Gastrocnemius medialis (tissue), 4 donors: ENCODE results near the gene SGTA.
"Not testable (repeated sequence)": the region's sequence is repeated elsewhere in the genome, so short reads cannot be mapped to it uniquely, and the experiment has no call there.

Source experiments
- POLR2A ChIP-seq, 2 donors: fragments of 450-650 bp; IDR thresholded peaks; one replicate each; pipeline ENCODE4 v1.6.1; 2017; ENCODE audit warnings: antibody characterized with exemption in 2 of 2, mild to moderate bottlenecking in 2 of 2, moderate library complexity in 2 of 2
- TF ChIP-seq, protein P1 (sequence below), 5 experiments: fragments of 450-650 bp in 3 of 5; fragments of 200-600 bp in 2 of 5; sonication (generic) in 2 of 5; IDR thresholded peaks in 4 of 5; conservative IDR thresholded peaks in 1 of 5; 1 replicate in 4 of 5; 2 replicates in 1 of 5; pipeline ENCODE4 v1.5.1; 2016 to 2019; ENCODE audit warnings: antibody characterized with exemption in 5 of 5, mild to moderate bottlenecking in 3 of 5, moderate library complexity in 3 of 5

DNA sequence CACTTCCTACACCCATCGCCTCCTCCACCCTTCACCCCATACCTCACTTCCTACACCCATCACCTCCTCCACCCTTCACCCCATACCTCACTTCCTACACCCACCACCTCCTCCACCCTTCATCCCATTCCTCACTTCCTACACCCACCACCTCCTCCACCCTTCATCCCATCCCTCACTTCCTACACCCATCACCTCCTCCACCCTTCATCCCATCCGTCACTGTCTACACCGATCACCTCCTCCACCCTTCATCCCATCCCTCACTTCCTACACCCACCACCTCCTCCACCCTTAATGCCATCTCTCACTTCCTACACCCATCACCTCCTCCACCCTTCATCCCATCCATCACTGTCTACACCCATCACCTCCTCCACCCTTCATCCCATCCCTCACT is 69.9 kb downstream of the SGTA start:
- TF ChIP-seq, protein P1, sequence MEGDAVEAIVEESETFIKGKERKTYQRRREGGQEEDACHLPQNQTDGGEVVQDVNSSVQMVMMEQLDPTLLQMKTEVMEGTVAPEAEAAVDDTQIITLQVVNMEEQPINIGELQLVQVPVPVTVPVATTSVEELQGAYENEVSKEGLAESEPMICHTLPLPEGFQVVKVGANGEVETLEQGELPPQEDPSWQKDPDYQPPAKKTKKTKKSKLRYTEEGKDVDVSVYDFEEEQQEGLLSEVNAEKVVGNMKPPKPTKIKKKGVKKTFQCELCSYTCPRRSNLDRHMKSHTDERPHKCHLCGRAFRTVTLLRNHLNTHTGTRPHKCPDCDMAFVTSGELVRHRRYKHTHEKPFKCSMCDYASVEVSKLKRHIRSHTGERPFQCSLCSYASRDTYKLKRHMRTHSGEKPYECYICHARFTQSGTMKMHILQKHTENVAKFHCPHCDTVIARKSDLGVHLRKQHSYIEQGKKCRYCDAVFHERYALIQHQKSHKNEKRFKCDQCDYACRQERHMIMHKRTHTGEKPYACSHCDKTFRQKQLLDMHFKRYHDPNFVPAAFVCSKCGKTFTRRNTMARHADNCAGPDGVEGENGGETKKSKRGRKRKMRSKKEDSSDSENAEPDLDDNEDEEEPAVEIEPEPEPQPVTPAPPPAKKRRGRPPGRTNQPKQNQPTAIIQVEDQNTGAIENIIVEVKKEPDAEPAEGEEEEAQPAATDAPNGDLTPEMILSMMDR (IDR thresholded peaks at IDR 0.05 in 4 of 5, conservative IDR thresholded peaks at IDR 0.05 in 1 of 5): not testable (repeated sequence)
- TF ChIP-seq POLR2A (IDR thresholded peaks at IDR 0.05): not testable (repeated sequence)
